Activated CD4-positive, alpha-beta memory T cell treated with anti-CD3 and anti-CD28 coated beads, Interleukin-2, amount 10 ng/mL, durations not matched to agents 7 days and 5 days (primary cell): ENCODE data around the gene TMEM182. TPM values are rescaled to one million over a fixed set of nuclear protein-coding genes. Genes with fewer than 3 reads are reported as not detected.

ENCODE experiments used
- CTCF ChIA-PET: fragments of 350-600 bp; sonication (Branson Sonifier 250); formaldehyde crosslinking; loops from one replicate; lab custom pipeline; 2021; ENCODE audit warnings: antibody characterized with exemption, inconsistent platforms; lab: Charles Lee
- POLR2A ChIA-PET: fragments of 350-600 bp; sonication (Branson Sonifier 250); formaldehyde crosslinking; loops from one replicate; lab custom pipeline; 2021; ENCODE audit warnings: antibody characterized with exemption; lab: Charles Lee
- DNase-seq: peaks from one replicate; pipeline ENCODE4 v3.0.0-alpha.2; 2020
- H3K27ac Mint-ChIP-seq: one replicate; pipeline ENCODE4 v1.8.0; 2021; ENCODE audit warnings: mild to moderate bottlenecking, mixed read lengths
- H3K27me3 Mint-ChIP-seq: one replicate; pipeline ENCODE4 v1.8.0; 2021; ENCODE audit warnings: mixed read lengths
- H3K36me3 Mint-ChIP-seq: one replicate; pipeline ENCODE4 v1.8.0; 2021; ENCODE audit warnings: low read depth, mixed read lengths
- H3K4me1 Mint-ChIP-seq: one replicate; pipeline ENCODE4 v1.8.0; 2021; ENCODE audit warnings: mixed read lengths
- H3K4me3 Mint-ChIP-seq: one replicate; pipeline ENCODE4 v1.8.0; 2021; ENCODE audit warnings: mild to moderate bottlenecking, mixed read lengths
- H3K9me3 Mint-ChIP-seq: one replicate; pipeline ENCODE4 v1.8.0; 2021; ENCODE audit warnings: mixed read lengths
- total RNA-seq, 2 experiments: library from RNA; stranded (reverse); gene quantifications; one replicate each; pipeline ENCODE4 v1.2.3, GENCODE V29; 2021

Gene TMEM182
- total RNA-seq, 2 experiments from 2014 or later = 2.2 to 3.2 TPM

DNA sequence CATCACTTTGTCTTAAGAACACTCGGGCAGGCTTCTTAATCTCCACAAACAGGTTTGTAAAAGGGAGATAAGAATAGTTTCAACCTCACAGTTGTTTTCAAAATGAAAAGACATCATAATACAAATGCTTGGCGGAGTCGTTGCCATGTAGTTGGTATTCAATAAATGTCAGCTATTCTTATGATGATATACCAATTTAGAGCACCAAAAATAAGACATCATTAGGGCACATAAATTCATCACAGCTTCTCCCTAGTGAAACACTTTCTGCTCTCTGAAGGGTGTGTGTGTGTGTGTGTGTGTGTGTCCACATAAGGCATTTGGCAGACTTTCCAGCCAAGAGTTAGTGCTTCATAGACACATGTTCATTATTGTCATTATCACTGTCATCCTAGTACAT, 10.8 kb downstream of the TMEM182 start:
- CTCF ChIA-PET = interaction anchor here (1.2 kb wide), 1 partner anchor 10 kb away, joined by 3 read pairs; the partner anchor contains the start of gene TMEM182
- no peak overlapping the region for H3K27ac Mint-ChIP-seq

DNA sequence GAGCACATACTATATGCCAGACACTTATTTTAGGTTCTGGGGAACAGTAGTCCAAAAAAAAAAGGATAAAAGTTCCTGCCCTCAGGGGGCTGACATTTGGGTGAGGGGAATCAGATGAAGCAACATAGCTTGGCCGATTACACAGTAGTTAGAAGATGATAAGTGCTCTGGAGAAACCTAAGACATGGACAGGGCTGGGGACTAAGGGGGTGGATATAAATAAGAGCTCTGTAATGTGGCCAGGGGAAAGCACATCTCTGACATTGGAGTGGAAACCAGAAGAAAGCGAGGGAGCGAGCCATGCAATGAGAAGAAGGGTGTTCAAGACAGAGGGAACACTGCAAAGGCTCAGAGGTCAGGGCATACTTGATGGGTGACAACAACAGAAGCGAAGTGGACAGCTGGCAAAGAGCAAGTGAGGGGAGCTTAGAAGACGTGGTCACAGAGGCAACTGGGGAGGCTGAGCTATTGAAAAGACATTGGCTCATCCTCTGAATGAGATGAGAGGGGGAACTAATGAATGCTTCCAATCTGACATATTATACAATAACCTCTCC, 11.4 kb downstream of the TMEM182 start:
- H3K4me1 Mint-ChIP-seq = no peaks in the 10 kb centered on the region
- no peaks in the 10 kb centered on the region for H3K27me3 Mint-ChIP-seq
- no peaks in the 10 kb centered on the region for H3K9me3 Mint-ChIP-seq
- POLR2A ChIA-PET = no interaction called here
- no peak for DNase-seq
- H3K36me3 Mint-ChIP-seq = no peaks in the 10 kb centered on the region
- H3K4me3 Mint-ChIP-seq = no peak overlapping the region
- CTCF ChIA-PET = interaction anchor here (1.2 kb wide), 1 partner anchor 11 kb away, joined by 3 read pairs; the partner anchor contains the start of gene TMEM182
- H3K27ac Mint-ChIP-seq = no peak overlapping the region

More for the DNA sequence above, 10.8 kb downstream of the TMEM182 start:
- H3K4me1 Mint-ChIP-seq = no peaks in the 10 kb centered on the region
- DNase-seq = no peak
- no peaks in the 10 kb centered on the region for H3K27me3 Mint-ChIP-seq
- H3K4me3 Mint-ChIP-seq = no peak overlapping the region
- no peaks in the 10 kb centered on the region for H3K36me3 Mint-ChIP-seq
- POLR2A ChIA-PET = no interaction called here
- H3K9me3 Mint-ChIP-seq = no peaks in the 10 kb centered on the region

DNA sequence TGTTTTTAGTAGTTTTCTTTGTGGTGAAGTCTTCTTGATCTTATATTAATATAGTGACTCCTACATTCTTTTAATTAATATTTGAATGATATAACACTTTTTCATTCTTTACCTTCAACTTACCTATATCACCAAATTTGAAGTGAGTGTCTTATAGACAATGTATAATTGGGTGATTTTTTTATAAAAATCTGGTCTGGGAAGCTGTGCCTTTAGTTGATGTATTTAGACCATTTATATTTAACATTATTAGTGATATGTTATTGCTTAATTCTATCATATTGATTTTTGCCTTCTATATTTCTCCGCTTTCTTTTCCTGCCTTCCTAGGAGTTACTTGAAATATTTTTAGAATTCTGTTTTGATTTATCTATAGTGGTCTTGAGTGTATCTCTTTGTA, 16.4 kb downstream of the TMEM182 start:
- no peak overlapping the region for H3K4me3 Mint-ChIP-seq
- no peak for DNase-seq
- H3K27ac Mint-ChIP-seq = no peak overlapping the region
- ChIA-PET CTCF (no interaction called here), POLR2A (no interaction called here)
- H3K27me3 Mint-ChIP-seq = no peaks in the 10 kb centered on the region
- H3K4me1 Mint-ChIP-seq = no peaks in the 10 kb centered on the region
- H3K36me3 Mint-ChIP-seq = no peaks in the 10 kb centered on the region
- H3K9me3 Mint-ChIP-seq = no peaks in the 10 kb centered on the region

DNA sequence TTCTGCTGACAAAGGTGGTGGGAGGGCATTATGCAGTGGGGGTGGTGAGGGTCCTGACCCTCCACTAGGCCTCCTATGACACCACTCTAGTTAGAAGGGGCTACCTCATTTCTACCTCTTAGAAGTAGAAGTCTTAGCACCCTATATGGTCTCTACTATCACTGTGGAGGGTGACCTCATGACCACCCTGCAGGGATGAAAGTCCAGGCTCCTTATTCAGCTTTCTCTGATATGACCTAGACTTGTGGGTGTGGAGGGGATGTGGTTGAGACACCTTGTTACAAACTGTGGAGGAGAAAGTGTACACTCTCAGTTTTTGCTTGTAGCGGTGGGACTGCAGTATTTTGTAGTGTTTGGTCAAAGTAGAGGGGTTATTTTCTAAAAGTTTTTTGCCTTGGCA, 18.6 kb downstream of the TMEM182 start:
- no peaks in the 10 kb centered on the region for H3K36me3 Mint-ChIP-seq
- no peak overlapping the region for H3K27ac Mint-ChIP-seq
- DNase-seq = no peak
- H3K4me1 Mint-ChIP-seq = no peaks in the 10 kb centered on the region
- ChIA-PET POLR2A (no interaction called here), CTCF (interaction anchor here (3.1 kb wide), 1 partner anchor 27 kb away, joined by 8 read pairs; no protein-coding TSS in a partner anchor)
- no peaks in the 10 kb centered on the region for H3K9me3 Mint-ChIP-seq
- H3K4me3 Mint-ChIP-seq = no peak overlapping the region
- no peaks in the 10 kb centered on the region for H3K27me3 Mint-ChIP-seq

DNA sequence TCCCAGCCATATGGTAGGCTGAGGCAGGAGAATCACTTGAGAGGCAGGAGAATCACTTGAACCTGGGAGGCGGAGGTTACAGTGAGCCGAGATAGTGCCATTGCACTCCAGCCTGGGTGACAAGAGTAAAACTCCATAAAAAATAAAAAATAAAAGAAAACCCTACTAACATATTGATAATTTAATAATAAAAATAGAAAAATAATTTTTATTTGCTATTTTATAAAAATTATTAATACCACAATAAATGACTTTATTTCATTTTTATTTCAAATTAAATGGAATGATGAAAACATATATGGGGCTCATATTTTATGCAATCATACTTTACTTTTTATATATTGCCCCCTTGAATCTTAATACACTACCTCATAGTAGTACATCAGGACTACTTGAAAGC, 20.4 kb downstream of the TMEM182 start:
- CTCF ChIA-PET = interaction anchor here (1.1 to 3.1 kb wide), 2 partner anchors 24 to 29 kb away, joined by 4 to 8 read pairs; no protein-coding TSS in a partner anchor
- no peaks in the 10 kb centered on the region for H3K27me3 Mint-ChIP-seq

DNA sequence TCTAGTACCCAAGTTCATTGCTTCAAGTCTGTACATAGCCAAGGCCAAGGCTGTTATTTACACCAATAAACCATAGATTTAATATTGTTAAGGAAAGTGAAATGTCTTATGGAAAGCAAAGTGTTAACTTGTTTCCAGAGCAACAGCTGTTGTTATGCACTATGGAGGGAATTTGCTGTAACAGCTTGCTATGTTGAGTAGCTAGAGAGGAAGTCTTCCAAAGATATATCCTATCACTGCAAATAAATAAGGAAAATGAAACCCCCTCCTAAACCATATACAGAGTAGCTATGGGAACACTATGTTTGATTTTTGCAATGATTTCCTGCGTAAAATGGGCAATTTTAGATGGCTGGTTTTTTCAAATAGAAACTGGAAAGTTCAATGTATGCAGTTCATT, 21.1 kb downstream of the TMEM182 start:
- ChIA-PET POLR2A (no interaction called here), CTCF (interaction anchor here (1.1 to 3.1 kb wide), 2 partner anchors 23 to 29 kb away, joined by 4 to 8 read pairs; no protein-coding TSS in a partner anchor)
- no peaks in the 10 kb centered on the region for H3K4me1 Mint-ChIP-seq
- H3K9me3 Mint-ChIP-seq = no peaks in the 10 kb centered on the region
- no peak for DNase-seq
- no peak overlapping the region for H3K27ac Mint-ChIP-seq
- no peak overlapping the region for H3K4me3 Mint-ChIP-seq
- H3K27me3 Mint-ChIP-seq = no peaks in the 10 kb centered on the region
- no peaks in the 10 kb centered on the region for H3K36me3 Mint-ChIP-seq

More for the DNA sequence above, 20.4 kb downstream of the TMEM182 start:
- Mint-ChIP-seq H3K27ac (no peak overlapping the region), H3K36me3 (no peaks in the 10 kb centered on the region), H3K4me3 (no peak overlapping the region), H3K4me1 (no peaks in the 10 kb centered on the region), H3K9me3 (no peaks in the 10 kb centered on the region)
- POLR2A ChIA-PET = no interaction called here
- DNase-seq = no peak

DNA sequence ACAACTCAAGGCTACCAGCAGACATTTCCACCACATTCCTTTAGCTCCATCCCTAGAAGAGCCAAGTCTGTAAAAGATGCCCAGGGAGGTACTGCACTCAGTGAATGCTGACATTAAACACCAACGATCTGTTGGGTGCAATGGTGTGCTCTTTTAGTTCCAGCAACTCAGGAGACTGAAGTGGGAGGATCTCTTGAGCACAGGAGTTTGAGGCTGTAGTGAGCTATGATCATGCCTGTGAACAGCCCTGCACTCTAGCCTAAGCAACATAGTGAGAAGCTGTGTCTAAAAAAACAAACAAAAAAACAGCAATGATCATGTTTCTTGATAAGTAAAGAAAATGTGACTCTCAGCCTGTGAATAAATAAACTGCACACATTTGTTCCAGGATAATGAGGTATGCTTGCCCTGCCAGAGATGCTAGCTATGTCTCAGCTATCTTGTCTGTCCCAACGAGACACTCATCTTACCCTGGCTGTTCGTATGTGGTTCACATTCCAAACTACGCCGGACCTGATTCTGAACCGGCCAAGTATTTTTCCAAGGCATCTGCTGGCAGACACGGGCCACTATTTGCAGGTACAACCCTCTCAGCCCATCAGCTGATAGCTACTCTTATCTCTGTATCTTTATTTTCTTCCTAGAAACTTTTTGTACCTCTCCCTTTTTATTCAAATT, 21.8 kb downstream of the TMEM182 start:
- H3K4me3 Mint-ChIP-seq = no peak overlapping the region
- H3K27ac Mint-ChIP-seq = no peak overlapping the region
- ChIA-PET CTCF (interaction anchor here (0.9 to 3.1 kb wide), 4 partner anchors 19 to 31 kb away, joined by 3 to 9 read pairs (median 6); no protein-coding TSS in a partner anchor), POLR2A (no interaction called here)
- H3K4me1 Mint-ChIP-seq = no peaks in the 10 kb centered on the region
- DNase-seq = no peak
- H3K36me3 Mint-ChIP-seq = no peaks in the 10 kb centered on the region
- H3K27me3 Mint-ChIP-seq = no peaks in the 10 kb centered on the region
- no peaks in the 10 kb centered on the region for H3K9me3 Mint-ChIP-seq

DNA sequence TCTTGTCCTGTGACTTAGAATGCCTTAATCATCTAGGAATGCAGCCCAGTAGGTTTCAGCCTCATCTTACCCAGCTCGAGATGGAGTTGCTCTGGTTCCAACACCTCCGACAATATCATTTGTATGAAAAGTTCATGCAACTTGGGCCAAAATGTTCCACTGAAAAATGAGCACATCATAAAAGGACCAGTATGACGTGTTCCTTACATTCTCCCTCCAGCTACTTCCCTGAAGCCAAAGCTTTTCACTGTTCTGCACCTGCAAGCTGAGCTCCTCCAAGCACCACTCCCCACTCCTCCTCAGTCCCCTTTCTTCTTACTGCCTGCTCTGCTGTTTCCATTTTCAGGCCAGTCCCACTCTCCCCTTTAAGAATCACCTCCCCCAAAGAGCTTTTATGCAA, 23.1 kb downstream of the TMEM182 start:
- DNase-seq = no peak
- H3K27ac Mint-ChIP-seq = no peak overlapping the region
- ChIA-PET CTCF (interaction anchor here (1.9 kb wide), 1 partner anchor 21 kb away, joined by 9 read pairs; no protein-coding TSS in a partner anchor), POLR2A (interaction anchor here (0.6 kb wide), 1 partner anchor 49 kb away, joined by 3 read pairs; no protein-coding TSS in a partner anchor)
- H3K9me3 Mint-ChIP-seq = no peaks in the 10 kb centered on the region
- no peaks in the 10 kb centered on the region for H3K4me1 Mint-ChIP-seq
- H3K36me3 Mint-ChIP-seq = no peaks in the 10 kb centered on the region
- H3K4me3 Mint-ChIP-seq = no peak overlapping the region
- no peaks in the 10 kb centered on the region for H3K27me3 Mint-ChIP-seq

DNA sequence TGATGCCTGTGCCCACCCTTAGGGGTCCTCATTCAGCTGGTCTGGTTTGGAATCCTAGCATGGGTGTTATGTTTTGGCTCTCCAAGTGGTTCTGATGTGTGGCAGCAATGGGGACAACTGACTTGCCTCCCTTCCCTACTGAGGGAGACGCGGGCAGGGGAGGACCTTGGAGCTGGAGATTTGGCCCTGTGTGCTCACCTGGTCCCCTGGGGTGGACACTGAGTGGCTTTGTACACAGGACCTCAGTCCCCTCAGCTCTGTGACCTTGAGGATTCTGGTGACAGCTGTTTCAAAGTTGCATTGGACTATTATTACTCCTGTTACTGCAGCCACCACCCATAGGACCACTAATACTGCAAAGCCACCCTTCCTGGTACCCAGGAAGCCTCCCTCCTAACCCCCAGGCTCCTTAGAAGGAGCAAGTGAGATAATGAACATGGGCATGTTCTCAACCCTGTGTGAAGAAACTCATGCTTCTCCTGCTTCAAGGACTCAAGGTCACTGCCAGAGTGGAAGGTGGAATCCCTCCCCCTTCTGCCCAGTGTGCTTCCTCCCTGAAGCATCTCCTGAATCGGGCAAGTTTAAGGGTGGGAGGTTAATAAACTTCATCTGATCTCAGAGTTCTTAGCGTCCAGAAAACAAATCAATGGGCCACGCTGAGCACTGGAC, 26.5 kb downstream of the TMEM182 start:
- no peak for DNase-seq
- ChIA-PET POLR2A (no interaction called here), CTCF (interaction anchor here (1.0 kb wide), 1 partner anchor 18 kb away, joined by 3 read pairs; no protein-coding TSS in a partner anchor)
- Mint-ChIP-seq H3K27ac (no peak overlapping the region), H3K27me3 (no peaks in the 10 kb centered on the region), H3K4me3 (no peak overlapping the region), H3K4me1 (no peaks in the 10 kb centered on the region), H3K36me3 (no peaks in the 10 kb centered on the region), H3K9me3 (no peaks in the 10 kb centered on the region)

DNA sequence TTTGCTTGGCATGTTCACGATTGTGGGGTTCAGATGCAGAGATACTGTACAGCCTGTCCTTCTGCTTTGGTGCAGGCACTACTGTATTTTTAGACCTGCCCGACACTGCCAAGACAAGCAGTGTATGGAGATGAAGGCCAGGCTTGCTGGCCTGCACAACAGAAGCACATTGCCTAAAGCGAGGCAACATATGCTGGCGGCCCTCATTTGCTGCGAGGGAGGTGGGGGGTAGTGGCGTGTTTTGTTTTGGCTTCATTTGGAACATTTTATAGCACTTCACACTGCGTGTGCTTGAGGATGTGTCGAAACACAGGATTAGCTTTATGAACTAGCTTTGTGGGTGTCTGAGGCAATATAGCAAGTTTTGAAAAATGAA, 27.0 kb downstream of the TMEM182 start:
- ChIA-PET CTCF (interaction anchor here (0.6 to 0.8 kb wide), 3 partner anchors 12 to 35 kb away, joined by 3 to 5 read pairs (median 3); no protein-coding TSS in a partner anchor), POLR2A (no interaction called here)
- no peaks in the 10 kb centered on the region for H3K4me1 Mint-ChIP-seq
- H3K9me3 Mint-ChIP-seq = no peaks in the 10 kb centered on the region
- no peak overlapping the region for H3K4me3 Mint-ChIP-seq
- no peak overlapping the region for H3K27ac Mint-ChIP-seq
- DNase-seq = no peak
- no peaks in the 10 kb centered on the region for H3K27me3 Mint-ChIP-seq
- no peaks in the 10 kb centered on the region for H3K36me3 Mint-ChIP-seq

DNA sequence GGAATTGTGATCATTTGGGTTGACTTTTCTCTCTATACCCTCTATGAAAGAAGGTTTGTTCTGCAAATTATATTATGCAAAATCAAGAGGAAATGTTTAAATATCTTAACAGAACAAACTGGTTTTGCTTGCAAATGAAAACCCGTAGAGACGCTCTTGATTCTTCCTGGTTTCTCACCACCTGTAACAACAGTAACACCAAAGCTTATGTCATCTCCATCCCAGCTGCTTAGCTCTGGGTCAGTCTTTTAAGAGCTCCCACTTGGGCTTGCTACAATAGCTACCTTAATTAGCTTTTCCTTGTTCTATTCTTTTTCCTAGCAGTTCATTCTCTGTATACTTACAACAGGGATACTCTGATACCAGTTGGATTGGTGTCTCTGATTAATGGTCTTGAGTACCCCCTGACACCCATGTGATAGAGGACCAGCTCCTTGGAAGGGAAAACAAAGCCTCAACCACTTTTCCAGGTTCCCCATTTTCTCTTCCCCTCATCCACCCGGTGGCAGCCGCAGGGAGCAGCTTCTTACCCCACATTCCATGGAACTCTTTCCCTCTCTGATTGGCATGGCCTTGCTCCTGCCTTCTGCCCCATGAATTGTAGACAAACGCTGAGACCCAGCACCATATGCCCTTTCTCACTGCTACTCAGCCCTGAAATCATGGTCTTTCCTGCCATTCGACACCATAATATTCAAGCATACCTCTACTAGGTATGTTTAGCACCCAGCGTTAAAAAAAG, 27.7 kb downstream of the TMEM182 start:
- Mint-ChIP-seq H3K9me3 (no peaks in the 10 kb centered on the region), H3K4me3 (no peak overlapping the region)
- CTCF ChIA-PET = interaction anchor here (0.6 to 0.8 kb wide), 3 partner anchors 12 to 36 kb away, joined by 3 to 5 read pairs (median 3); no protein-coding TSS in a partner anchor

DNA sequence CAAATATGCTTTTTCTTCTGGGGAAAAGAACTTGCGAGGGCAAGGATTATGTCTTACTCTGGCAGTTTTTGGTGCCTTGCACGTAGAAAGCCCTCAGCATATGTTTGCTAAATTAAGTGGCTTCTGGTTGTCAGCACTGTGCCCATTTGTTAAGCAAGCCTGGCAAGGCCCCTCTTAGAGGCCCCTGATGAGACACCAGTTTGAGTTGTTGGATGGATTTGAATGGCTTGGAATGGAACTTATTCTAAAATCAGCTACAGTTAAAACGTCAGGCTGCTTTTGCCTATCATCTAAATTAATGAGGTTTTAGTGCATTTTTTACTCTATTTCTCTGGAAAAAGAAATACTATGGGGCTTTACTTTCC, 28.2 kb downstream of the TMEM182 start:
- no peaks in the 10 kb centered on the region for H3K9me3 Mint-ChIP-seq
- no peaks in the 10 kb centered on the region for H3K36me3 Mint-ChIP-seq
- ChIA-PET POLR2A (no interaction called here), CTCF (no interaction called here)
- DNase-seq = no peak
- H3K27me3 Mint-ChIP-seq = no peaks in the 10 kb centered on the region
- no peaks in the 10 kb centered on the region for H3K4me1 Mint-ChIP-seq
- no peak overlapping the region for H3K4me3 Mint-ChIP-seq
- H3K27ac Mint-ChIP-seq = no peak overlapping the region

More for the DNA sequence above, 27.7 kb downstream of the TMEM182 start:
- Mint-ChIP-seq H3K36me3 (no peaks in the 10 kb centered on the region), H3K27me3 (no peaks in the 10 kb centered on the region), H3K27ac (no peak overlapping the region), H3K4me1 (no peaks in the 10 kb centered on the region)
- DNase-seq = no peak
- POLR2A ChIA-PET = no interaction called here
